ENCODE measurements around the gene KIF13A. TPM values are rescaled to one million over a fixed set of nuclear protein-coding genes. Genes with fewer than 3 reads are reported as not detected.

The KIF13A gene
- total RNA-seq, 1 experiment from 2014 or later = 49.3 TPM

- CTCF ChIA-PET = no interaction called here
Measured at GRCh38 chr6:17813542-17813941, 173.9 kb downstream of the KIF13A start.

DNA sequence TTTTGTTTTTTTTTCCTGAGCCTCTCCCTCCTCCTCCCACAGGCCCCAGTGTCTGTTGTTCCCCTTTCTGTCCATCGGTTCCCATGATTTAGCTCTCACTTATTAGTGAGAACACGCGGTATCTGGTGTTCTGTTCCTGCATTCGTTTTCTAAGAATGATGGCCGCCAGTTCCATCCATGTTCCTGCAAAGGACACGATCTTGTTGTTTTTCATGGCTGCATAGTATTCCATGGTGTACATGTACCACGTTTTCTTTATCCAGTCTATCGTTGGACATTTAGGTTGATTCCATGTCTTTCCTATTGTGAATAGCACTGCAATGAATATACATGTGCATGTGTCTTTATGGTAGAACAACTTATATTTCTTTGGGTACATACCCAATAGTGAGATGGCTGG, 175.1 kb downstream of the KIF13A start:
- in situ Hi-C loops (cut with HindIII; ENCODE audit: low pct_unique_long_range_greater_than_20kb, low sequenced_read_pairs) = no loop called here
- Histone ChIP-seq H3K27me3 (ENCODE audit: control insufficient read depth, insufficient read depth, low read length) (no peaks in the 10 kb centered on the region), H3K36me3 (ENCODE audit: control insufficient read depth, insufficient read depth, low read length) (no peaks in the 10 kb centered on the region), H3K9me3 (ENCODE audit: control insufficient read depth, insufficient read depth, low read depth, low read length) (no peaks in the 10 kb centered on the region), H3K4me3 (ENCODE audit: low read depth in 2 of 2, low read length in 2 of 2) (no peak overlapping the region), H3K4me1 (ENCODE audit: control insufficient read depth, insufficient read depth, low read length) (no peaks in the 10 kb centered on the region), H3K27ac (ENCODE audit: low read length) (no peak overlapping the region)
- no TSS peak for BruUV-seq (replicated peaks)
- intact Hi-C loops (cut with micrococcal nuclease; ENCODE audit: unreplicated experiment) = loop anchor here (10.0 kb wide), 1 partner anchor 312 kb away; the partner anchor contains the start of gene NHLRC1
- ATAC-seq (no peak), DNase-seq (ENCODE audit: low read depth, low spot score) (no peak)
- ChIA-PET CTCF (interaction anchor here (0.7 kb wide), 1 partner anchor 262 kb away, joined by 3 read pairs; no protein-coding TSS in a partner anchor), POLR2A (no interaction called here)
- TF ChIP-seq SIN3A (IDR thresholded peaks at IDR 0.05; ENCODE audit: borderline replicate concordance, insufficient read depth, low read depth, low read length) (no peak), POLR2AphosphoS5 (IDR thresholded peaks at IDR 0.05; ENCODE audit: low read depth, low read length) (no peak), TCF7L2 (IDR thresholded peaks at IDR 0.05; ENCODE audit: low read depth, low read length) (no peak)
- TF ChIP-seq, protein P1, sequence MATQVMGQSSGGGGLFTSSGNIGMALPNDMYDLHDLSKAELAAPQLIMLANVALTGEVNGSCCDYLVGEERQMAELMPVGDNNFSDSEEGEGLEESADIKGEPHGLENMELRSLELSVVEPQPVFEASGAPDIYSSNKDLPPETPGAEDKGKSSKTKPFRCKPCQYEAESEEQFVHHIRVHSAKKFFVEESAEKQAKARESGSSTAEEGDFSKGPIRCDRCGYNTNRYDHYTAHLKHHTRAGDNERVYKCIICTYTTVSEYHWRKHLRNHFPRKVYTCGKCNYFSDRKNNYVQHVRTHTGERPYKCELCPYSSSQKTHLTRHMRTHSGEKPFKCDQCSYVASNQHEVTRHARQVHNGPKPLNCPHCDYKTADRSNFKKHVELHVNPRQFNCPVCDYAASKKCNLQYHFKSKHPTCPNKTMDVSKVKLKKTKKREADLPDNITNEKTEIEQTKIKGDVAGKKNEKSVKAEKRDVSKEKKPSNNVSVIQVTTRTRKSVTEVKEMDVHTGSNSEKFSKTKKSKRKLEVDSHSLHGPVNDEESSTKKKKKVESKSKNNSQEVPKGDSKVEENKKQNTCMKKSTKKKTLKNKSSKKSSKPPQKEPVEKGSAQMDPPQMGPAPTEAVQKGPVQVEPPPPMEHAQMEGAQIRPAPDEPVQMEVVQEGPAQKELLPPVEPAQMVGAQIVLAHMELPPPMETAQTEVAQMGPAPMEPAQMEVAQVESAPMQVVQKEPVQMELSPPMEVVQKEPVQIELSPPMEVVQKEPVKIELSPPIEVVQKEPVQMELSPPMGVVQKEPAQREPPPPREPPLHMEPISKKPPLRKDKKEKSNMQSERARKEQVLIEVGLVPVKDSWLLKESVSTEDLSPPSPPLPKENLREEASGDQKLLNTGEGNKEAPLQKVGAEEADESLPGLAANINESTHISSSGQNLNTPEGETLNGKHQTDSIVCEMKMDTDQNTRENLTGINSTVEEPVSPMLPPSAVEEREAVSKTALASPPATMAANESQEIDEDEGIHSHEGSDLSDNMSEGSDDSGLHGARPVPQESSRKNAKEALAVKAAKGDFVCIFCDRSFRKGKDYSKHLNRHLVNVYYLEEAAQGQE (IDR thresholded peaks at IDR 0.05; ENCODE audit: insufficient read depth in 1 of 2, low read depth in 2 of 2, low read length in 1 of 2) = no peak
- TF ChIP-seq, protein P2, sequence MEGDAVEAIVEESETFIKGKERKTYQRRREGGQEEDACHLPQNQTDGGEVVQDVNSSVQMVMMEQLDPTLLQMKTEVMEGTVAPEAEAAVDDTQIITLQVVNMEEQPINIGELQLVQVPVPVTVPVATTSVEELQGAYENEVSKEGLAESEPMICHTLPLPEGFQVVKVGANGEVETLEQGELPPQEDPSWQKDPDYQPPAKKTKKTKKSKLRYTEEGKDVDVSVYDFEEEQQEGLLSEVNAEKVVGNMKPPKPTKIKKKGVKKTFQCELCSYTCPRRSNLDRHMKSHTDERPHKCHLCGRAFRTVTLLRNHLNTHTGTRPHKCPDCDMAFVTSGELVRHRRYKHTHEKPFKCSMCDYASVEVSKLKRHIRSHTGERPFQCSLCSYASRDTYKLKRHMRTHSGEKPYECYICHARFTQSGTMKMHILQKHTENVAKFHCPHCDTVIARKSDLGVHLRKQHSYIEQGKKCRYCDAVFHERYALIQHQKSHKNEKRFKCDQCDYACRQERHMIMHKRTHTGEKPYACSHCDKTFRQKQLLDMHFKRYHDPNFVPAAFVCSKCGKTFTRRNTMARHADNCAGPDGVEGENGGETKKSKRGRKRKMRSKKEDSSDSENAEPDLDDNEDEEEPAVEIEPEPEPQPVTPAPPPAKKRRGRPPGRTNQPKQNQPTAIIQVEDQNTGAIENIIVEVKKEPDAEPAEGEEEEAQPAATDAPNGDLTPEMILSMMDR (IDR thresholded peaks at IDR 0.05) = no peak

More at GRCh38 chr6:17813542-17813941, 173.9 kb downstream of the KIF13A start:
- no peak overlapping the region for H3K27ac ChIP-seq (ENCODE audit: low read length)
- no peak overlapping the region for H3K4me3 ChIP-seq (ENCODE audit: low read depth in 2 of 2, low read length in 2 of 2)
- H3K9me3 ChIP-seq (ENCODE audit: control insufficient read depth, insufficient read depth, low read depth, low read length) = no peaks in the 10 kb centered on the region
- intact Hi-C loops (cut with micrococcal nuclease; ENCODE audit: unreplicated experiment) = loop anchor here (10.0 kb wide), 1 partner anchor 311 kb away; the partner anchor contains the start of gene NHLRC1
- BruUV-seq (replicated peaks) = no TSS peak
- no peaks in the 10 kb centered on the region for H3K27me3 ChIP-seq (ENCODE audit: control insufficient read depth, insufficient read depth, low read length)
- ATAC-seq (no peak), DNase-seq (ENCODE audit: low read depth, low spot score) (no peak)
- no peaks in the 10 kb centered on the region for H3K36me3 ChIP-seq (ENCODE audit: control insufficient read depth, insufficient read depth, low read length)
- TF ChIP-seq POLR2AphosphoS5 (IDR thresholded peaks at IDR 0.05; ENCODE audit: low read depth, low read length) = no peak
- no peak for TF ChIP-seq SIN3A (IDR thresholded peaks at IDR 0.05; ENCODE audit: borderline replicate concordance, insufficient read depth, low read depth, low read length)
- TF ChIP-seq, protein P1 (IDR thresholded peaks at IDR 0.05; ENCODE audit: insufficient read depth in 1 of 2, low read depth in 2 of 2, low read length in 1 of 2) = no peak
- POLR2A ChIA-PET = interaction anchor here (0.6 kb wide), 1 partner anchor 243 kb away, joined by 5 read pairs; no protein-coding TSS in a partner anchor
- no peaks in the 10 kb centered on the region for H3K4me1 ChIP-seq (ENCODE audit: control insufficient read depth, insufficient read depth, low read length)
- in situ Hi-C loops (cut with HindIII; ENCODE audit: low pct_unique_long_range_greater_than_20kb, low sequenced_read_pairs) = no loop called here

Measured in Panc1 (cell line).